Neural crest cell (in vitro differentiated cells): ENCODE measurements around the gene CLDN5. TPM values are rescaled to one million over a fixed set of nuclear protein-coding genes. Genes with fewer than 3 reads are reported as not detected.

ENCODE experiments used
- DNase-seq: peaks from one replicate; pipeline ENCODE4 v3.0.0; 2021; ENCODE audit warnings: low read depth, mixed read lengths, low spot score
- H3K27ac Mint-ChIP-seq: one replicate; pipeline ENCODE4 v1.8.0; 2021; ENCODE audit warnings: mild to moderate bottlenecking, mixed read lengths; ENCODE audit not compliant: unreplicated experiment
- H3K27me3 Mint-ChIP-seq: 2 replicates; pipeline ENCODE4 v1.8.0; 2021; ENCODE audit warnings: low read depth, mild to moderate bottlenecking, mixed read lengths
- H3K36me3 Mint-ChIP-seq: 2 replicates; pipeline ENCODE4 v1.8.0; 2021; ENCODE audit warnings: low read depth, mild to moderate bottlenecking, mixed read lengths
- H3K4me1 Mint-ChIP-seq: 2 replicates; pipeline ENCODE4 v1.8.0; 2021; ENCODE audit warnings: mixed read lengths
- H3K4me3 Mint-ChIP-seq: one replicate; pipeline ENCODE4 v1.8.0; 2021; ENCODE audit warnings: mild to moderate bottlenecking, mixed read lengths
- H3K9me3 Mint-ChIP-seq: 2 replicates; pipeline ENCODE4 v1.8.0; 2021; ENCODE audit warnings: mixed read lengths
- CTCF ChIP-seq: fragments of 200-600 bp; sonication (generic); conservative IDR thresholded peaks from 2 replicates; pipeline ENCODE4 v1.5.0; 2021; ENCODE audit warnings: antibody characterized with exemption, mild to moderate bottlenecking
- total RNA-seq: library from RNA; stranded (reverse); gene quantifications from 2 replicates; pipeline ENCODE4 v1.2.1, GENCODE V29; 2021

CLDN5 gene
- total RNA-seq, 1 donor from 2014 or later = 1.3 TPM

GRCh38 chr22:19546680-19547079, 22.5 kb upstream of the CLDN5 start:
- no peak for TF ChIP-seq CTCF
- Mint-ChIP-seq H3K4me1 (no peaks in the 10 kb centered on the region), H3K36me3 (no peaks in the 10 kb centered on the region), H3K27ac (no peak overlapping the region), H3K9me3 (no peaks in the 10 kb centered on the region), H3K4me3 (no peak overlapping the region), H3K27me3 (no peaks in the 10 kb centered on the region)
- no peak for DNase-seq

GRCh38 chr22:19545935-19546207, 21.7 kb upstream of the CLDN5 start:
- no peak overlapping the region for H3K4me3 Mint-ChIP-seq
- H3K36me3 Mint-ChIP-seq = no peaks in the 10 kb centered on the region
- TF ChIP-seq CTCF = no peak

GRCh38 chr22:19543970-19544708, 19.9 kb upstream of the CLDN5 start:
- no peaks in the 10 kb centered on the region for H3K27me3 Mint-ChIP-seq
- no peak for DNase-seq
- H3K4me3 Mint-ChIP-seq = no peak overlapping the region
- no peaks in the 10 kb centered on the region for H3K36me3 Mint-ChIP-seq
- H3K4me1 Mint-ChIP-seq = no peaks in the 10 kb centered on the region
- TF ChIP-seq CTCF = no peak
- no peaks in the 10 kb centered on the region for H3K9me3 Mint-ChIP-seq
- peak overlapping the region; percentile 27 for H3K27ac Mint-ChIP-seq

More at GRCh38 chr22:19545935-19546207, 21.7 kb upstream of the CLDN5 start:
- Mint-ChIP-seq H3K27ac (no peak overlapping the region), H3K9me3 (no peaks in the 10 kb centered on the region), H3K4me1 (no peaks in the 10 kb centered on the region), H3K27me3 (no peaks in the 10 kb centered on the region)
- no peak for DNase-seq

DNA sequence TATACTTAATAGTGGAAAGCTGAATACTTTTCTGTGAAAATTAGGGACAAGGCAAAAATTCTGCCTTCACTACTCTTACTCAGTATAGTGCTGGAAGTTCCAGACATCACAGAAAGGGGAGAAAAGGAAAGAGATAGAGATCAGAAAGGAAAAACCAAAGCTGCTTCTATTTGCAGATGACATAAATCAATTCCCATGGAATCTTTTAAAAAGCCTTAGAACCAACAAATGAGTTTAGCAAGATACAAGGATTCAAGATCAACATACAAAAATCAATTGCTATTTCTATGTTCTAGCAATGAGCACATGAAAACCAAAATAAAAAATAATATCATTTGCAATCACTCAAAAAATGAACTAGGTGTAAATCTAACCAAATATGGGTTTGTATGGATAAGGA, 16.2 kb upstream of the CLDN5 start:
- Mint-ChIP-seq H3K27me3 (no peaks in the 10 kb centered on the region), H3K36me3 (no peaks in the 10 kb centered on the region), H3K4me3 (no peak overlapping the region), H3K4me1 (no peaks in the 10 kb centered on the region), H3K9me3 (no peaks in the 10 kb centered on the region), H3K27ac (no peak overlapping the region)
- no peak for TF ChIP-seq CTCF
- no peak for DNase-seq

GRCh38 chr22:19537941-19538488, 13.8 kb upstream of the CLDN5 start:
- Mint-ChIP-seq H3K27me3 (peaks cover 5% of the 10 kb centered on the region), H3K4me3 (no peak overlapping the region), H3K9me3 (peaks cover 2% of the 10 kb centered on the region), H3K27ac (no peak overlapping the region), H3K4me1 (no peaks in the 10 kb centered on the region), H3K36me3 (no peaks in the 10 kb centered on the region)
- no peak for TF ChIP-seq CTCF
- DNase-seq = no peak
